Measurements from ENCODE around the gene VPS51. TPM values are rescaled to one million over a fixed set of nuclear protein-coding genes. Genes with fewer than 3 reads are reported as not detected.

Gene VPS51
- total RNA-seq, 4 donors from 2014 or later = 280 to 636 (median 416) TPM

- H3K4me3 ChIP-seq = no peak overlapping the region
- H3K4me1 ChIP-seq = peaks cover 4 to 9% (median 7%) of the 10 kb centered on the region in 4 donors
- no peaks in the 10 kb centered on the region for H3K9me3 ChIP-seq
- no peak overlapping the region for H3K27ac ChIP-seq
- no peaks in the 10 kb centered on the region for H3K27me3 ChIP-seq
- H3K36me3 ChIP-seq = peaks cover 0 to 27% (median 0%) of the 10 kb centered on the region in 3 donors
- no peak for TF ChIP-seq CTCF (IDR thresholded peaks at IDR 0.05)
- no peak for TF ChIP-seq POLR2A (IDR thresholded peaks at IDR 0.05)
- no peak for DNase-seq
These were observed 4.8 kb downstream of the VPS51 start for GRCh38 chr11:65100674-65101350.

DNA sequence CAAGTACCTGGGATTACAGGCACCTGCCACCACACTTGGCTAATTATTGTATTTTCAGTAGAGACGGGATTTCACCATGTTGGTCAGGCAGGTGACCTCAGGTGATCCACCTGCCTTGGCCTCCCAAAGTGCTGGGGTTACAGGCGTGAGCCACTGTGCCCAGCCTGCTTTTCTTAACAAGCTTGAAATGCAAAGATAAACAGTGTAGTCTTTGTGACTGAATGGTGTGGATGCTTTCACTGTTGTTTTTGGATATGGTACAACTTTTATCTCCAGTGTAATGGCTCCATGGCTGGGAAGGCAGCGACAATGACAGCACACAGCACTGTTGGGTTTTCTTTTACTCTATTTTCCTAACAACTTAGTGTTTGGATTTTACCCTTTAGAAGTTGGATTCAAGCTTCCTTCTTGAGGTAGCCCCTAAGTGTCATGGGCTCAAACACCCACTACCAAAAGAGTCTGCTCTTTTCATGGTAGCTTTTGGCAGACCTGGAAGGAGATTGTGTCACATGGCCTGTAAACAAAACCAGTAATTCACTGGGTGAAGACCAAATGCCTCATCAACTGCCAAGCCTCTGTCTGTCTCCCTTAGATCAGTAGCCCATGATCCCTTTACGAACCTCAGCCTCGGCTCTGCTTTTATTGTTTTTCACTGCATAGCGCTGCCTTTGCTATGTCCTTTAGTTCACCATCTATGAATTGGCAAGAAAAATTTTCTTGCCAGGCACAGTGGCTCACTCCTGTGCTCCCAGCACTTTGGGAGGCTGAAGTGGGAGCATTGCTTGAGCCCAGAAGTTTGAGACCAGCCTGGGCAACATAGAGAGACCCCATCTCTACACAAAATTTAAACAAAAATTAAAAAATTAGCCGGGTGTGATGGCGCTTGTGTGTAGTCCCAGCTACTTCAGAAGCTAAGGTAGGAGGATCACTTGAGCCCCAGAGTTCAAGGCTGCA is 6.4 kb downstream of the VPS51 start:
- DNase-seq = no peak
- H3K9me3 ChIP-seq = no peaks in the 10 kb centered on the region
- peaks cover 0 to 30% (median 0%) of the 10 kb centered on the region in 3 donors for H3K36me3 ChIP-seq
- H3K4me3 ChIP-seq = no peak overlapping the region
- peaks cover 0 to 1% (median 0%) of the 10 kb centered on the region in 4 donors for H3K4me1 ChIP-seq
- H3K27me3 ChIP-seq = no peaks in the 10 kb centered on the region
- no peak for TF ChIP-seq CTCF (IDR thresholded peaks at IDR 0.05)
- no peak for TF ChIP-seq POLR2A (IDR thresholded peaks at IDR 0.05)
- H3K27ac ChIP-seq = no peak overlapping the region

DNA sequence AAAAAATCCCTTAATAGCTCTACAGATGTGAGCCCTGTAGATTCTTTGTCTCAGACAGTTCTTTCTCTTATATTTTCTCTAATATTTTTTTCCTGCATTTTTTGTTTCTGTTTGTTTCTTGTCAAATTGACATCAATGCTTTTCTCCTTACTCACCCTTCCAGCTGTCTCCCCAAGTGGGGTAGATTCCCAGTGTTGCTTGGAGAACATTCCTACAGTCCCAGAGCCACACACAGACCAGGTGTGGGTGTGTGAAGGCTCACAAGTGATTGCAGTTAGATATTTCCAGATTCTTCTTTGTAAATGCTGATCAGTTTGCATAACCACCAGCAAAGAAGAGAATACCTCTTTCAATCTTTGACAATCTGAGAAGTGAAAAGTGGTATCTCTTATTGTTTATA is 7.5 kb downstream of the VPS51 start:
- Histone ChIP-seq H3K27me3 (no peaks in the 10 kb centered on the region), H3K4me1 (no peaks in the 10 kb centered on the region), H3K27ac (no peak overlapping the region), H3K36me3 (peaks cover 0 to 29% (median 0%) of the 10 kb centered on the region in 3 donors), H3K9me3 (no peaks in the 10 kb centered on the region), H3K4me3 (no peak overlapping the region)
- TF ChIP-seq CTCF (IDR thresholded peaks at IDR 0.05) = no peak
- DNase-seq = no peak

GRCh38 chr11:65104628-65105027 is 8.6 kb downstream of the VPS51 start:
- no peak for DNase-seq
- Histone ChIP-seq H3K4me3 (no peak overlapping the region), H3K9me3 (no peaks in the 10 kb centered on the region), H3K27me3 (no peaks in the 10 kb centered on the region), H3K4me1 (no peaks in the 10 kb centered on the region), H3K27ac (no peak overlapping the region), H3K36me3 (peaks cover 0 to 35% (median 0%) of the 10 kb centered on the region in 3 donors)
- TF ChIP-seq POLR2A (IDR thresholded peaks at IDR 0.05) = no peak

DNA sequence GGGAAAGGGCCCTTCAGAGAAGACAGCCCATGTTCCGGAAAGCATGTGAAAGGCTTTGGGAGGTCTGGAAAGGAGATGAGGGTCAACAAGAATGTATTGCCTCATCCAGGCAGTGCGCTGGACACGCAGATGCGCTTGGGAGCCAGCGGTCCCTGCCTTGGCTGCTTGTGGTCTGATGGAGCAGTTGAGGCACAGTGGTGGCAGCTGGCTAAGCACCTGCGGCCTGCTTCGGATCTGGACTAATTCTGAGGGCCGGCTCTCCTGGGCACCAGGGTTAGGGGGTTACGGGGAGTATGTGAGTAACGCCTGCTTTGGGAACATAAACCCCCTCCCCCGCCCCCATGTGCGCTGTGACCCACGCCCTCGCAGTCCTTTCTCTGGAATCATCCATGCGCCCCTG is 11.1 kb downstream of the VPS51 start:
- TF ChIP-seq POLR2A (IDR thresholded peaks at IDR 0.05) (no peak), CTCF (IDR thresholded peaks at IDR 0.05) (no peak)
- DNase-seq = no peak
- no peaks in the 10 kb centered on the region for H3K27me3 ChIP-seq
- no peaks in the 10 kb centered on the region for H3K9me3 ChIP-seq
- H3K4me3 ChIP-seq = no peak overlapping the region
- peaks cover 0 to 17% (median 8%) of the 10 kb centered on the region in 4 donors for H3K4me1 ChIP-seq
- peaks cover 0 to 36% (median 0%) of the 10 kb centered on the region in 3 donors for H3K36me3 ChIP-seq
- no peak overlapping the region for H3K27ac ChIP-seq
